Mesothelial cell of epicardium (in vitro differentiated cells): Measurements from ENCODE around the gene RDH8. TPM values are rescaled to one million over a fixed set of nuclear protein-coding genes. Genes with fewer than 3 reads are reported as not detected.

Source experiments
- DNase-seq, 2 experiments: peaks; one replicate each; pipeline ENCODE4 v3.0.0; 2021; ENCODE audit warnings: low spot score in 2 of 2; ENCODE audit not compliant: unreplicated experiment in 2 of 2
- H3K27ac Mint-ChIP-seq: 2 replicates; pipeline ENCODE4 v1.8.0; 2021; ENCODE audit warnings: mixed read lengths
- H3K27me3 Mint-ChIP-seq: 2 replicates; pipeline ENCODE4 v1.8.0; 2021; ENCODE audit warnings: low read depth, mixed read lengths
- H3K36me3 Mint-ChIP-seq: 2 replicates; pipeline ENCODE4 v1.8.0; 2021; ENCODE audit warnings: mixed read lengths
- H3K4me1 Mint-ChIP-seq: 2 replicates; pipeline ENCODE4 v1.8.0; 2021; ENCODE audit warnings: mixed read lengths
- H3K4me3 Mint-ChIP-seq: 2 replicates; pipeline ENCODE4 v1.8.0; 2021; ENCODE audit warnings: mild to moderate bottlenecking, moderate library complexity, mixed read lengths
- H3K9me3 Mint-ChIP-seq: 2 replicates; pipeline ENCODE4 v1.8.0; 2021; ENCODE audit warnings: mixed read lengths
- total RNA-seq: library from RNA; stranded (reverse); gene quantifications from 3 replicates; pipeline ENCODE4 v1.2.1, GENCODE V29; 2021
- TF ChIP-seq, protein P1 (sequence below): fragments of 200-600 bp; sonication (generic); IDR thresholded peaks from one replicate; pipeline ENCODE4 v1.5.0; 2021; ENCODE audit warnings: antibody characterized with exemption; ENCODE audit not compliant: unreplicated experiment

Gene RDH8
- total RNA-seq, 1 donor from 2014 or later = not detected

DNA sequence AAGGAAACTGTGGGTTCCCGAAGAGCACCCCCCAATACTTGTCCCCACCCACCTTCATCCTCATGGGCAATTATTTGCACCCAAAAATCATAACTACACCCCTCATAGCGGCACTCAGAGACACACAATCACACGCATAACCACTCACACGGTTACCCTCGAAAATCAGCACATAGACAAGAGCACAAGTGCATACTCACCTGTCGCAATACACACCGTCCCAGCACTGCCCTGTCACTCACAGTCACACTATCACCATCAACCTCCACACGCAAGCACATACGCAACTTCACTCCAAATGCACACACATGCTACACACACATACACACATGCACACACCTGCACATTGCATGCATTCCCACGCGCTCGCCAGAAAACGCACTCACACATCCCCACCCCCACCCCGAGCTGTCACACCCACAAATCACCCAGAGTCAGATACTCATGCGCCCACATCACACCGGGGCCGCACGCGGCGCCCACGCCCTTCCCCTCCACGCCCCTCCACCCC is 3.5 kb upstream of the RDH8 start:
- Mint-ChIP-seq H3K9me3 (no peaks in the 10 kb centered on the region), H3K27ac (no peak overlapping the region), H3K4me1 (peaks cover 19% of the 10 kb centered on the region), H3K4me3 (peak overlapping the region; percentile 48), H3K36me3 (no peaks in the 10 kb centered on the region), H3K27me3 (peaks cover 78% of the 10 kb centered on the region)
- TF ChIP-seq, protein P1, sequence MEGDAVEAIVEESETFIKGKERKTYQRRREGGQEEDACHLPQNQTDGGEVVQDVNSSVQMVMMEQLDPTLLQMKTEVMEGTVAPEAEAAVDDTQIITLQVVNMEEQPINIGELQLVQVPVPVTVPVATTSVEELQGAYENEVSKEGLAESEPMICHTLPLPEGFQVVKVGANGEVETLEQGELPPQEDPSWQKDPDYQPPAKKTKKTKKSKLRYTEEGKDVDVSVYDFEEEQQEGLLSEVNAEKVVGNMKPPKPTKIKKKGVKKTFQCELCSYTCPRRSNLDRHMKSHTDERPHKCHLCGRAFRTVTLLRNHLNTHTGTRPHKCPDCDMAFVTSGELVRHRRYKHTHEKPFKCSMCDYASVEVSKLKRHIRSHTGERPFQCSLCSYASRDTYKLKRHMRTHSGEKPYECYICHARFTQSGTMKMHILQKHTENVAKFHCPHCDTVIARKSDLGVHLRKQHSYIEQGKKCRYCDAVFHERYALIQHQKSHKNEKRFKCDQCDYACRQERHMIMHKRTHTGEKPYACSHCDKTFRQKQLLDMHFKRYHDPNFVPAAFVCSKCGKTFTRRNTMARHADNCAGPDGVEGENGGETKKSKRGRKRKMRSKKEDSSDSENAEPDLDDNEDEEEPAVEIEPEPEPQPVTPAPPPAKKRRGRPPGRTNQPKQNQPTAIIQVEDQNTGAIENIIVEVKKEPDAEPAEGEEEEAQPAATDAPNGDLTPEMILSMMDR = no peak
- no peak for DNase-seq

DNA sequence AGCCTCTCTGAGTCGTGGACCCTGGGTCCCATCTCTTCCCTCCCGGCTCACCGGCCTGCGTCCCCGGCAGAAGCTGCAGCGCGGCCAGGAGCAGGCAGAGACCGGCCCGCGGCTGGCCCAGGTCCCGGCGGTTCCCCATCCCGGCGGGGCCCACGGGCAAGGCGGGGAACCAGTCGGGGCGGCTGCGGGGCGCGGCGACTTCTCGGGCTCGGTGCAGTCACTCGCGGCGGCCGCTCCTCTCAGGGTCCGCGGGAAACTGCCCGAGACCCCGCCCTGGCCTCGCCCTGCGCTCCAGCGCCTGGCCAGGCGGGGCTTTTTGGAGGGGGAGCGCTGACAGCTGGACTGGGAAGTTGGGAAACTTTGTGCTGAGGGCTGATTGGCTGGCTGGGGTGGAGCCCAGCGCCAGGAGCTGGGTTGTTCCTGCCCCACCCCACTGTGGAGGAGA is 3.0 kb upstream of the RDH8 start, which contains the start of gene COL5A3:
COL5A3 (minus strand) TSS at position 258 of the 445 bp plus-strand sequence; CDS start at position 139, 119 bp downstream.
- Mint-ChIP-seq H3K27me3 (peaks cover 79% of the 10 kb centered on the region), H3K36me3 (no peaks in the 10 kb centered on the region), H3K4me1 (peaks cover 19% of the 10 kb centered on the region), H3K4me3 (peak within 1 kb of the TSS; percentile 48), H3K9me3 (no peaks in the 10 kb centered on the region), H3K27ac (no peak within 1 kb of the TSS)
- DNase-seq = no peak
- TF ChIP-seq, protein P1 = no peak

DNA sequence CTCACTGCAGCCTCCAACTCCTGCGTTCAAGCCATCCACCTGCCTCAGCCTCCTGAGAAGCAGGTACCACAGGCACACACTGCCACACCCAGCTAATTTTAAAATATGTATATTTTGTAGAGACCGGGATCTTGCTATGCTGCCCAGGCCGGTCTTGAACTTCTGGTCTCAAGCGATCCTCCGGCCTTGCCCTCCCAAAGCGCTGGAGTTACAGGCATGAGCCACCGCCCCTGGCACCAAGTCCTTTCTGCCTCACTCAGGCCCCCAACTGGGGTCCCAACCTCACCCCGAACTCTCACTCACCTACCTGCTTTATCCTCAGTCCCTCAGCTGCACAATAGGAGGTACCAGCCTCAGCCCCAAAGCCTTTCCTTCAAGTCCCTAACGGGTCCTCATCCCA is 2.3 kb upstream of the RDH8 start:
- TF ChIP-seq, protein P1 = no peak
- H3K36me3 Mint-ChIP-seq = no peaks in the 10 kb centered on the region
- H3K4me3 Mint-ChIP-seq = no peak overlapping the region
- no peak for DNase-seq
- no peak overlapping the region for H3K27ac Mint-ChIP-seq
- H3K4me1 Mint-ChIP-seq = peaks cover 19% of the 10 kb centered on the region
- H3K9me3 Mint-ChIP-seq = no peaks in the 10 kb centered on the region
- H3K27me3 Mint-ChIP-seq = peaks cover 77% of the 10 kb centered on the region

DNA sequence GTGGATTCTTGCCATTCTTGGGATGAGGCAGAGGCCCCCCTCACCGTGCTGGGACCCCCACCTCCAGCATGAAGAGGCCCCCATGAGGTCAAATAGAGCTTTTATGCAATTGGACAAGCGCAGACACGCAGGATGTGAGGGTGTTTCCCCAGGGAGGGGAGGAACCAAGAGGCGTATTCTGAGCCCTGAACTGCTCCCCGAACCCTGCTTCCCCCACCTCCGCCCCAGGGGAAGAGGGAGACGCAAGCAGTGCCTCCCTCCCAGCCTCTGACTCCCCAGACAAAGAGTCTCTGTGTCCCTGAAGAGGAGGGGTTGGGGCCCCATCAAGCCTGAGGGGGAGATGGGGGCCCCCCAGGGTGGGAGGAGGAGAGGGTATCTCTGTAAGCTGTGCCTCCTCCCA is 1.3 kb upstream of the RDH8 start:
- Mint-ChIP-seq H3K27ac (no peak overlapping the region), H3K9me3 (no peaks in the 10 kb centered on the region), H3K4me1 (peaks cover 17% of the 10 kb centered on the region), H3K27me3 (peaks cover 74% of the 10 kb centered on the region), H3K4me3 (no peak overlapping the region), H3K36me3 (no peaks in the 10 kb centered on the region)
- no peak for DNase-seq
- TF ChIP-seq, protein P1 = no peak

DNA sequence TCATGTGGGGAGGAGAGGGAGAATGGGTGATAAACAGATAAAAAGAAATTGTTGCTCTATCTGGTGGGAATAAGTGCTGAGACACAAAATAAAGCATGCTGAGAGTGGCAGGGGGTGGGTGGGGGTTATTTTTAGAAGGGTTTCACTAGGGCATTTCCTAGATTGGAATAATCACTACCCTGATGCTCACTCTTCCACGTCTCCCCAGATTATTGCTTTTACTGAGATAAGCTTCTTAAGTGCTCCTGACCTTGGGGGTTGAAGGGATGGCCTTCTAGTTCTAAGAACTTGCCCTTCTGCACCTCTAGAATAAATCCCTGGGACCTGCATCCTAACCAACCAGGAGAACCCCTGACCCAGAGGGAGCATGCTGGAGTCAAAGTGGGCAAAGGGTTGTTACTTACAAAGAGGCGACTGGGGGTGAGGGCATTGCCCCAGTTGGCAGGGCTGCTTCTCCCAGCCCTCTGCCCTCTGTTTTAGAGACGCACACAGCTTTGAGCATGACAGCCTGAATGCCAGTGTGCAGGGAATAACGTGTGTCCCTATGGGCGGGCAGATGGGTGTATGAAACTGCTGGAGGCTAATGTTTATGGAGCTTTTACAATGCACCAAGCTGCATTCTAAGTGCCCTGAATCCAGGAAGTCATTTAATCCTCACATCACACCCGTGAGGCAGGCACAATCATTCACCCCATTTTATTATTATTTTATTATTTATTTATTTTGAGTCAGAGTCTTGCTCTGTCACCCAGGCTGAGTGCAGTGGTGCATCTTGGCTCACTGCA is 743 bp downstream of the RDH8 start:
- Mint-ChIP-seq H3K9me3 (no peaks in the 10 kb centered on the region), H3K27me3 (peaks cover 63% of the 10 kb centered on the region)

More for the DNA sequence above, 743 bp downstream of the RDH8 start:
- no peaks in the 10 kb centered on the region for H3K36me3 Mint-ChIP-seq
- TF ChIP-seq, protein P1 = no peak
- H3K4me3 Mint-ChIP-seq = no peak overlapping the region
- DNase-seq = no peak
- peaks cover 7% of the 10 kb centered on the region for H3K4me1 Mint-ChIP-seq
- no peak overlapping the region for H3K27ac Mint-ChIP-seq
